GM20000 (cell line): Measurements from ENCODE around the gene ELP6.
"Not testable (repeated sequence)": the region's sequence is repeated elsewhere in the genome, so short reads cannot be mapped to it uniquely, and the experiment has no call there.

Experiments
- DNase-seq: peaks from one replicate; pipeline ENCODE4 v3.0.0; 2012; ENCODE audit warnings: low spot score
- TF ChIP-seq, protein P1 (sequence below): IDR thresholded peaks from 2 replicates; pipeline ENCODE4 v1.5.1; 2012; ENCODE audit warnings: mild to moderate bottlenecking, control low read depth; ENCODE audit errors: extremely low read depth, missing control alignments

Gene ELP6

DNA sequence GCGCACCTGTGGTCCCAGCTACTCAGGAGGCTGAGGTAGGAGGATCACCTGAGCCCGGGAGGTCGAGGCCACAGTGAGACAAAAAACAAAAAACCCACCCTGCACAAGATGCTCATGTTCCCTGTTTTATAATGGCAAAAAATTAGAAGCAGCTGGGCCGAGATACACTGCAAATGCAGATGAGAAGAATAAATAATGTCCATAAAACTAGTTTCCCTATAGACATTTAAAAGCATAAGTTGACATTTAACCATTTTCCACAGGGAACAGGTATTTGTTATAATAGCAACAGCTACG, 37.2 kb downstream of the ELP6 start:
- DNase-seq, result no peak
- TF ChIP-seq, protein P1, sequence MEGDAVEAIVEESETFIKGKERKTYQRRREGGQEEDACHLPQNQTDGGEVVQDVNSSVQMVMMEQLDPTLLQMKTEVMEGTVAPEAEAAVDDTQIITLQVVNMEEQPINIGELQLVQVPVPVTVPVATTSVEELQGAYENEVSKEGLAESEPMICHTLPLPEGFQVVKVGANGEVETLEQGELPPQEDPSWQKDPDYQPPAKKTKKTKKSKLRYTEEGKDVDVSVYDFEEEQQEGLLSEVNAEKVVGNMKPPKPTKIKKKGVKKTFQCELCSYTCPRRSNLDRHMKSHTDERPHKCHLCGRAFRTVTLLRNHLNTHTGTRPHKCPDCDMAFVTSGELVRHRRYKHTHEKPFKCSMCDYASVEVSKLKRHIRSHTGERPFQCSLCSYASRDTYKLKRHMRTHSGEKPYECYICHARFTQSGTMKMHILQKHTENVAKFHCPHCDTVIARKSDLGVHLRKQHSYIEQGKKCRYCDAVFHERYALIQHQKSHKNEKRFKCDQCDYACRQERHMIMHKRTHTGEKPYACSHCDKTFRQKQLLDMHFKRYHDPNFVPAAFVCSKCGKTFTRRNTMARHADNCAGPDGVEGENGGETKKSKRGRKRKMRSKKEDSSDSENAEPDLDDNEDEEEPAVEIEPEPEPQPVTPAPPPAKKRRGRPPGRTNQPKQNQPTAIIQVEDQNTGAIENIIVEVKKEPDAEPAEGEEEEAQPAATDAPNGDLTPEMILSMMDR, result no peak

DNA sequence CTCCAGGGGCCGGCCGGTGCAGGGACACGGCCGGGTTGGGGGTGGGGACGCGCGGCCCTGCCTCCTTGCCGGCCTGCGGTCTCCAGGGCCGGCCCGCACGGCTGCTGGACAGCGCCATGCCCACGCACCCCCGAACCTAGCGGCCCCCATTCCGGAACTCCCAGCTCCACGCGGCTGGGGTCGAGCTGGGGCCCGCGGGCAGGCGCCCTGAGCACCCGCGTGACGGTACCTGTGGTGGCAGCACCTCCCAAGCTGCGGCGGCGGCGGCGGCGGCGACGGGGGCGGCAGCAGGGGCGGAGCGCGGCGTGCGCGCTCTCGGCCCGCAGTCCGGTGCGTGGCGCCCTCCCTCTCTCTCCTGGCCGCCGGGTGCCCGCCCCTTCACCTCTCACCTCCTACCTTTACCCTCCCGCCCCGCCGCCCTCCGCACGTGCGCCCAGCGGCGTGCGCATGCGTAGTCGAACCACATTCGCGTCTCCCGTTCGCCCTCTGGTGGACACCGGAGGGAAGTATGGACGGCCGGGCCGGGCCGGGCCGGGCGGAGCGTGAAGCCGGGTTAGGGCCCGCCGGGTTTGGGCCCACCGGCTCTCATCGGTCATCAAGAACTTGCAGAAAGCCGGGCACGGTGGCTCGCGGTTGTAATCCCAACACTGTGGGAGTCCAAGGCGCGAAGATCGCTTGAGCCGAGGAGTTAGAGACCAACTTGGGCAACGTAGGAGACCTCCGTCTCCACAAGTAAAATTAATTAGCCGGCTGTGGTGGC, 37.8 kb downstream of the ELP6 start, which contains the start of gene SCAP:
Gene SCAP, minus strand, starts transcription at position 372 of the 760 bp plus-strand sequence. CDS start 32,948 bp downstream, outside the sequence.
- TF ChIP-seq, protein P1, result peak; percentile 79
- peak; percentile 97 for DNase-seq

DNA sequence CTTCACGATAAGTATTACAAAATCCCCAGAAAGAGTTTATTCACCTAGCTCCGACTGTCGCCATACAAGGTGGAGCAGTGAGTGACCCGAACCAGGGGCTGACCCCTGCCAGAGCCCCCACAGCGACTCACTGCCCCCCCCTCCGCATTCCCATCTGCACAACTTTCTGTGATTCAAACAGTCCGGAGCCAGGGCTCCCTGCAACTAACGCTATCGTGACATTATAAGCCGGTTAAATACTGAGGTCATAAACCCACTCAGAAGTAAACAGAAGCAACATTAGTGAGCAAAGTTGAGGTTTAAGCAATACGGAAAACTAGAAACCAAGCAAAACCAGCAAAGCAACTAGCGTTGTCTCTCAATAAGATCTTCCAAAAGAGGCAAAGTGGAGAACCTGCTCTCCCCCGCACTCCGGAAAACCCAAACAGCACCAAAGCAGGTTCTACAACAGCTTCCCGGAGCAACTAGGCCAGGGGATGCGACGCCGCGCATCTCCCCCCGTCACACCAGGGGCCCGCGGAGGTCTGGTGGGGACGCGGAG, 38.4 kb downstream of the ELP6 start:
- TF ChIP-seq, protein P1, result no peak
- DNase-seq, result no peak

DNA sequence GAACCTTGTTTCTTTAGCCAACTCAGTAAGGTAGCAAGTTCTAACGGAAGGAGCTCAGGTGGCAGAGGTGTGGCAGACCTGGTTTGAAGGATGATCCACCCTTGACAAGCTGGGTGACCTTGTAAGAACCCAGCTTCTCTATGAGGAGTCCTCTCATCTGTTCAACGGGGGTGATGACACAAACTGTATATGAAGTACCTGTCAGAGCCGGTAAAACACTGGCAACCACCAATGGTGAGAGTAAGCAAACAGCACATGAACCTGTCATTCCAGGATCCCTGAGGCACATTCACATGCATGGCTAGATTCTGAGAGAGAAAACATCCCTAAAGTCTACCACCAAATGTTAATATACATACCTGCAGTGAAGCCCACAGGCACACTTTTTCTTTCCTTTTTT, 40.1 kb downstream of the ELP6 start:
- TF ChIP-seq, protein P1, result no peak
- no peak for DNase-seq

DNA sequence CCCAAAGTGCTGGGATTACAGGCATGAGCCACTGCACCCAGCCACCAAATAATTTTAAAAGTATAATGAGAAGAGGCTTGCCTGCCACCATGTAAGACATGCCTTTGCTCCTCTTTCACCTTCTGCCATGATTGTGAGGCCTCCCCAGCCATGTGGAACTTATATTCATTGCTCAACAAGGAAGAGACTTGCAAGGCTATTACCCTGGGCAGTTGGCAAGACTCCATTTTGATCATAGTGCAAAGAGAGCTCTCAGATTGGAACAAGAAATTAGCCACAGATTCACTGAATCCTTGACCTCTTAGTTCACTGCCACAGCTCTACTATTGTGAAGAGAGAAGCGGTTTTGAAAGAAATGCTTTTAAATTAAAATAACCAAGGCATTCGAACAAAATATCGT, 43.9 kb downstream of the ELP6 start:
- TF ChIP-seq, protein P1, result no peak
- no peak for DNase-seq

DNA sequence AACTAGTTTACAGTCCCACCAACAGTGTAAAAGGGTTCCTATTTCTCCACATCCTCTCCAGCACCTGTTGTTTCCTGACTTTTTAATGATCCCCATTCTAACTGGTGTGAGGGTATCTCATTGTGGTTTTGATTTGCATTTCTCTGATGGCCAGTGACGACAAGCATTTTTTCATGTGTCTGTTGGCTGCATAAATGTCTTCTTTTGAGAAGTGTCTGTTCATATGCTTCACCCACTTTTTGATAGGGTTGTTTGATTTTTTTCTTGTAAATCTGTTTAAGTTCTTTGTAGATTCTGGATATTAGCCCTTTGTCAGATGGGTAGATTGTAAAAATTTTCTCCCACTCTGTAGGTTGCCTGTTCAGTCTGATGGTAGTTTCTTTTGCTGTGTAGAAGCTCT, 45.2 kb downstream of the ELP6 start:
- DNase-seq, result not testable (repeated sequence)

DNA sequence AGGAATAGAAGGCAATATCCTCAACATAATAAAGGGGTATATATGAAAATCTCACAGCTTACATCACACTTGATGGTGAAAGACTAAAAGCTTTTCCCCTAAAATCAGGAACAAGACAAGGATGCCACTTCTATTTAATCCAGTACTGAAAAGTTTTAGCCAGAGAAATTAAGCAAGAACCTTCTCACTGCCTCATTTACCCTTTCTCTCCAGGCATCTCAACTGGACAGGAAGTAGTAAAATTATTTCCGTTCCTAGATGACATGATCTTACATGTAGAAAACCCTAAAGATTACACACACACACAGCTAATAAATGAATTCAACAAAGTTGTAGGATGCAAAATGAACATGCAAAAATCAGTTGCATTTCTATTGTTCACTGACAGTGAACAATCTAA, 48.9 kb downstream of the ELP6 start:
- DNase-seq, result no peak
- TF ChIP-seq, protein P1, result no peak

DNA sequence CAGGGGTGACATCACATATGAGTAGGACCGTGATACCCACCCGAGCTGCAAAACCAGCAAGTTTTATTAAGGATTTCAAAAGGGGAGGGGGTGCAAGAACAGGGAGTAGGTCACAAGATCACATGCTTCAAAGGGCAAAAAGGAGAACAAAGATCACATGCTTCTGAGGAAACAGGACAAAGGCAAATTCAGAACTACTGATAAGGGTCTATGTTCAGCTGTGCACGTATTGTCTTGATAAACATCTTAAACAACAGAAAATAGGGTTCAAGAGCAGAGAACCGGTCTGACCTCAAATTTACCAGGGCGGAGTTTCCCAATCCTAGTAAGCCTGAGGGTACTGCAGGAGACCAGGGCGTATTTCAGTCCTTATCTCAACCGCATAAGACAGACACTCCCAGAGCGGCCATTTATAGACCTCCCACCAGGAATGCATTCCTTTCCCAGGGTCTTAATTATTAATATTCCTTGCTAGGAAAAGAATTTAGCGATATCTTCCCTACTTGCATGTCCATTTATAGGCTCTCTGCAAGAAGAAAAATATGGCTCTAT, 53.9 kb downstream of the ELP6 start:
- DNase-seq, result not testable (repeated sequence)
